Stomach smooth muscle (tissue), 2 donors: ENCODE data around the gene TSEN2.
A peak's percentile ranks its signal among the peaks of the same experiment; 100 is the strongest.

Experiments used
- H3K27ac ChIP-seq: one replicate; pipeline ENCODE4 v1.7.0; 2013; ENCODE audit warnings: mild to moderate bottlenecking, low read length, inconsistent platforms
- H3K27me3 ChIP-seq, 2 donors: one replicate each; pipeline ENCODE4 v1.7.0; 2013; ENCODE audit warnings: low read length in 2 of 2; ENCODE audit not compliant: insufficient read depth in 2 of 2, control insufficient read depth in 1 of 2
- H3K36me3 ChIP-seq, 2 donors: one replicate each; pipeline ENCODE4 v1.7.0; 2013; ENCODE audit warnings: low read length in 2 of 2; ENCODE audit not compliant: control insufficient read depth in 2 of 2, insufficient read depth in 2 of 2
- H3K4me1 ChIP-seq: one replicate; pipeline ENCODE4 v1.7.0; 2013; ENCODE audit warnings: low read length; ENCODE audit not compliant: control insufficient read depth, insufficient read depth
- H3K4me3 ChIP-seq, 2 donors: one replicate each; pipeline ENCODE4 v1.7.0; 2013; ENCODE audit warnings: low read length in 2 of 2
- H3K9ac ChIP-seq, 2 donors: one replicate each; pipeline ENCODE4 v1.7.0; 2013; ENCODE audit warnings: low read length in 2 of 2, mild to moderate bottlenecking in 1 of 2
- H3K9me3 ChIP-seq, 2 donors: one replicate each; pipeline ENCODE4 v1.7.0; 2013; ENCODE audit warnings: low read length in 2 of 2; ENCODE audit not compliant: control insufficient read depth in 2 of 2
- donor health status: healthy.
- donor health status: Pancreatic carcinoma.

Gene TSEN2

GRCh38 chr3:12556690-12557472 lies 72.6 kb downstream of the TSEN2 start, which contains the start of gene MKRN2:
Gene MKRN2, plus strand, starts transcription at chr3:12557087. Its CDS starts 64 bp downstream, at chr3:12557151.
- H3K4me1 ChIP-seq: peaks cover 27% of the 10 kb centered on the region
- peaks cover 0 to 11% of the 10 kb centered on the region in 2 donors for H3K27me3 ChIP-seq
- H3K4me3 ChIP-seq: peak within 1 kb of the TSS; percentile 64 to 92
- no peaks in the 10 kb centered on the region for H3K36me3 ChIP-seq
- no peaks in the 10 kb centered on the region for H3K9me3 ChIP-seq
- H3K9ac ChIP-seq: peak within 1 kb of the TSS; percentile 90 to 92
- H3K27ac ChIP-seq: peak within 1 kb of the TSS; percentile 92

GRCh38 chr3:12557473-12558100 lies 73.3 kb downstream of the TSEN2 start:
- H3K4me3 ChIP-seq: peak overlapping the region; percentile 64 to 92
- H3K9ac ChIP-seq: peak overlapping the region; percentile 90 to 92
- peak overlapping the region; percentile 92 for H3K27ac ChIP-seq
- H3K27me3 ChIP-seq: peaks cover 0 to 11% of the 10 kb centered on the region in 2 donors
- peaks cover 28% of the 10 kb centered on the region for H3K4me1 ChIP-seq
- H3K36me3 ChIP-seq: no peaks in the 10 kb centered on the region
- no peaks in the 10 kb centered on the region for H3K9me3 ChIP-seq

GRCh38 chr3:12558706-12559105 lies 74.4 kb downstream of the TSEN2 start:
- Histone ChIP-seq H3K36me3 (no peaks in the 10 kb centered on the region), H3K4me3 (peak overlapping the region; percentile 64 to 92), H3K27me3 (peaks cover 0 to 5% of the 10 kb centered on the region in 2 donors), H3K4me1 (peaks cover 28% of the 10 kb centered on the region), H3K9ac (peak overlapping the region in 1 of 2 donors; percentile 90), H3K9me3 (no peaks in the 10 kb centered on the region), H3K27ac (no peak overlapping the region)

- Histone ChIP-seq H3K9me3 (no peaks in the 10 kb centered on the region), H3K27ac (no peak overlapping the region), H3K4me3 (no peak overlapping the region), H3K4me1 (peaks cover 23% of the 10 kb centered on the region), H3K27me3 (no peaks in the 10 kb centered on the region), H3K36me3 (no peaks in the 10 kb centered on the region), H3K9ac (peak overlapping the region in 1 of 2 donors; percentile 13)
Measured at GRCh38 chr3:12559520-12559919, 75.2 kb downstream of the TSEN2 start.

- Histone ChIP-seq H3K9ac (peak overlapping the region in 1 of 2 donors; percentile 21), H3K36me3 (no peaks in the 10 kb centered on the region), H3K9me3 (no peaks in the 10 kb centered on the region), H3K4me3 (no peak overlapping the region), H3K4me1 (peaks cover 23% of the 10 kb centered on the region), H3K27ac (no peak overlapping the region), H3K27me3 (no peaks in the 10 kb centered on the region)
Measured at GRCh38 chr3:12560505-12561190, 76.4 kb downstream of the TSEN2 start.

- Histone ChIP-seq H3K36me3 (no peaks in the 10 kb centered on the region), H3K27me3 (no peaks in the 10 kb centered on the region), H3K9me3 (no peaks in the 10 kb centered on the region), H3K4me3 (no peak overlapping the region), H3K4me1 (peaks cover 21% of the 10 kb centered on the region), H3K9ac (no peak overlapping the region), H3K27ac (no peak overlapping the region)
Measured at GRCh38 chr3:12561397-12561796, 77.1 kb downstream of the TSEN2 start.

- no peaks in the 10 kb centered on the region for H3K27me3 ChIP-seq
- no peaks in the 10 kb centered on the region for H3K9me3 ChIP-seq
- peaks cover 21% of the 10 kb centered on the region for H3K4me1 ChIP-seq
- no peak overlapping the region for H3K4me3 ChIP-seq
- no peak overlapping the region for H3K9ac ChIP-seq
- no peaks in the 10 kb centered on the region for H3K36me3 ChIP-seq
- no peak overlapping the region for H3K27ac ChIP-seq
Measured at GRCh38 chr3:12562451-12562850, 78.2 kb downstream of the TSEN2 start.

GRCh38 chr3:12566976-12567375 lies 82.7 kb downstream of the TSEN2 start:
- Histone ChIP-seq H3K27me3 (no peaks in the 10 kb centered on the region), H3K27ac (no peak overlapping the region)

GRCh38 chr3:12568747-12569146 lies 84.5 kb downstream of the TSEN2 start:
- no peak overlapping the region for H3K9ac ChIP-seq
- H3K4me1 ChIP-seq: no peaks in the 10 kb centered on the region
- no peak overlapping the region for H3K27ac ChIP-seq
- no peaks in the 10 kb centered on the region for H3K9me3 ChIP-seq
- no peaks in the 10 kb centered on the region for H3K27me3 ChIP-seq
- H3K4me3 ChIP-seq: no peak overlapping the region
- H3K36me3 ChIP-seq: peaks cover 32% of the 10 kb centered on the region in 2 donors

More at GRCh38 chr3:12566976-12567375, 82.7 kb downstream of the TSEN2 start:
- Histone ChIP-seq H3K4me3 (no peak overlapping the region), H3K36me3 (peaks cover 19 to 20% of the 10 kb centered on the region in 2 donors), H3K9ac (no peak overlapping the region), H3K4me1 (peaks cover under 1% of the 10 kb centered on the region), H3K9me3 (no peaks in the 10 kb centered on the region)

- H3K9me3 ChIP-seq: no peaks in the 10 kb centered on the region
- no peak overlapping the region for H3K4me3 ChIP-seq
- H3K27ac ChIP-seq: no peak overlapping the region
- no peaks in the 10 kb centered on the region for H3K27me3 ChIP-seq
- H3K4me1 ChIP-seq: no peaks in the 10 kb centered on the region
- H3K9ac ChIP-seq: no peak overlapping the region
- peaks cover 42 to 43% of the 10 kb centered on the region in 2 donors for H3K36me3 ChIP-seq
Measured at GRCh38 chr3:12569836-12570235, 85.6 kb downstream of the TSEN2 start.
